ENCODE results near the gene RNGTT.
A peak's percentile ranks its signal among the peaks of the same experiment; 100 is the strongest.
"Not testable (repeated sequence)": the region's sequence is repeated elsewhere in the genome, so short reads cannot be mapped to it uniquely, and the experiment has no call there.

Gene RNGTT

GRCh38 chr6:88808381-88808780 is 155.0 kb downstream of the RNGTT start:
- no peak for DNase-seq (ENCODE audit: low read depth)

GRCh38 chr6:88807622-88808021 is 155.8 kb downstream of the RNGTT start:
- no peak for DNase-seq (ENCODE audit: low read depth)

- no peak for DNase-seq (ENCODE audit: low read depth)
These were observed 156.7 kb downstream of the RNGTT start for GRCh38 chr6:88806728-88807127.

- no peak for DNase-seq (ENCODE audit: low read depth)
These were observed 158.7 kb downstream of the RNGTT start for GRCh38 chr6:88804701-88805100.

- no peak for DNase-seq (ENCODE audit: low read depth)
These were observed 177.9 kb downstream of the RNGTT start for GRCh38 chr6:88785478-88785877.

GRCh38 chr6:88780714-88781389 is 182.6 kb downstream of the RNGTT start:
- DNase-seq (ENCODE audit: low read depth): peak; percentile 26

GRCh38 chr6:88775866-88776571 is 187.4 kb downstream of the RNGTT start:
- DNase-seq (ENCODE audit: low read depth): no peak

GRCh38 chr6:88768114-88768513 is 195.3 kb downstream of the RNGTT start:
- DNase-seq (ENCODE audit: low read depth): not testable (repeated sequence)

- no peak for DNase-seq (ENCODE audit: low read depth)
These were observed 199.3 kb downstream of the RNGTT start for GRCh38 chr6:88764081-88764480.

GRCh38 chr6:88763160-88763559 is 200.3 kb downstream of the RNGTT start:
- no peak for DNase-seq (ENCODE audit: low read depth)

GRCh38 chr6:88761237-88762031 is 202.0 kb downstream of the RNGTT start:
- DNase-seq (ENCODE audit: low read depth): no peak

GRCh38 chr6:88760091-88760490 is 203.3 kb downstream of the RNGTT start:
- DNase-seq (ENCODE audit: low read depth): no peak

GRCh38 chr6:88750936-88751335 is 212.5 kb downstream of the RNGTT start:
- no peak for DNase-seq (ENCODE audit: low read depth)

GRCh38 chr6:88749849-88750248 is 213.6 kb downstream of the RNGTT start:
- DNase-seq (ENCODE audit: low read depth): no peak

GRCh38 chr6:88748141-88748540 is 215.3 kb downstream of the RNGTT start:
- DNase-seq (ENCODE audit: low read depth): no peak

GRCh38 chr6:88741939-88742338 is 221.5 kb downstream of the RNGTT start:
- DNase-seq (ENCODE audit: low read depth): no peak

GRCh38 chr6:88741071-88741470 is 222.3 kb downstream of the RNGTT start:
- DNase-seq (ENCODE audit: low read depth): no peak

GRCh38 chr6:88734544-88734943 is 228.9 kb downstream of the RNGTT start:
- DNase-seq (ENCODE audit: low read depth): no peak

GRCh38 chr6:88730611-88731011 is 232.8 kb downstream of the RNGTT start:
- DNase-seq (ENCODE audit: low read depth): no peak

GRCh38 chr6:88728756-88729155 is 234.7 kb downstream of the RNGTT start:
- DNase-seq (ENCODE audit: low read depth): no peak

- DNase-seq (ENCODE audit: low read depth): not testable (repeated sequence)
These were observed 237.0 kb downstream of the RNGTT start for GRCh38 chr6:88726409-88726808.

- no peak for DNase-seq (ENCODE audit: low read depth)
These were observed 238.1 kb downstream of the RNGTT start for GRCh38 chr6:88725111-88725975.

Data from stimulated activated CD8-positive, alpha-beta memory T cell treated with anti-CD3 and anti-CD28 coated beads, Interleukin-12 subunit alpha, Interleukin-12 subunit beta, amount 100 ng/mL, for 1 hour (primary cell).